GM18505 (cell line): ENCODE results near the gene WDR86.

Experiments
- ATAC-seq: cut with Tn5 transposase; IDR thresholded peaks from one replicate; pipeline ENCODE4 v1.9.1; 2021; ENCODE audit not compliant: unreplicated experiment
- POLR2A ChIP-seq: IDR thresholded peaks from 4 replicates; pipeline ENCODE4 v1.6.1; 2011; ENCODE audit warnings: borderline replicate concordance; ENCODE audit not compliant: insufficient read depth, insufficient read length; ENCODE audit errors: extremely low read depth

WDR86 gene

DNA sequence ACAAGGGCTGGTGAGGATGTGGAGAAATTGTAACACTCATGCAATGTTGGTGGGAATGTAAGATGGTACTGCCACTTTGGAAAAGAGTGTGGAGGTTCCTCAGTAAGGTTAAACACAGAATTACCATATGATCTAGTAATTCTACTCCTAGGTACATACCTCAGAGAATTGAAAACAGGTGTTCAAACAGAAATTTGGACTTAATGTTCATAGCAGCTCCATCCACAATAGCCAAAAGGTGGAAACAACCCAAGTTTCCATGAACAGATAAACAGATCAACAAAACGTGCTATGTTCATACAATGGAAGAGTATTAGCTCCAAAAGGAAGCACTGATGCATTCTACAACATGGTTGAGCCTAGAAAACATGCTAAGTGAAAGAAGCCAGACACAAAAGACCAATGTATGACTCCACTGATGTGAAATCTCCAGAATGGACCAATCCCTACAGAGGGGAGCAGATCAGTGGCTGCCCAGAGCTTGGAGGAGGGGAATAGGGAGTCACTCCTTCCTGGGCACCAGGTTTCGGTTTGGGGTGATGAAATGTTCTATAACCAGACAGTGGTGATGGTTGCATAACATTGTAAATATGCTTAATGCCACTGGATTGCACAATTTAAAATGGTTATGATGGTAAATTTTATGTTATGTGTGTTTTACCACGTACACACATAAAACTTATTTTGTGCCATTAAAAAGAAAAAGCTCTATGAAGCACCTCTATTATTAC is 5.7 kb upstream of the WDR86 start:
- TF ChIP-seq POLR2A: no peak
- no peak for ATAC-seq

DNA sequence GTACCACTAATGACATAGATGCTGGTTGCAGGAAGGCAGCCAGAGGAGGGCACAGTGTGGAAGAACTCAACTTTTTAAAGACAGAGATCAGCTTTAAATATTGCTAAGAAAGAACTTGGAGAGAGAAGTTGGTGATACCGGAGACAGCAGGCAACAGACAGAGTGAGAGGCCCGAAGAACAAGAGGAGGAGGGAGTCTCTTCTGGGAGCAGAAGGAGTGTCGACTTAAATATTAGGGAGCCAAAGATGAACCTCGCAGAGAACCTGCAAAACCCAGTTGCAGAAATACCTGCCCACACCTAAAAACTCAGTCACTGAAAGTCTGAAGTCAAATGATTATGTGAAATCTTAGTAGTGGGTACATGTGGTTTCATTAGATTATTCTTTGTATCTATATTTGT is 3.4 kb upstream of the WDR86 start:
- no peak for TF ChIP-seq POLR2A
- no peak for ATAC-seq

- TF ChIP-seq POLR2A: no peak
- ATAC-seq: no peak
Measured at GRCh38 chr7:151412318-151412717, 2.5 kb upstream of the WDR86 start.

DNA sequence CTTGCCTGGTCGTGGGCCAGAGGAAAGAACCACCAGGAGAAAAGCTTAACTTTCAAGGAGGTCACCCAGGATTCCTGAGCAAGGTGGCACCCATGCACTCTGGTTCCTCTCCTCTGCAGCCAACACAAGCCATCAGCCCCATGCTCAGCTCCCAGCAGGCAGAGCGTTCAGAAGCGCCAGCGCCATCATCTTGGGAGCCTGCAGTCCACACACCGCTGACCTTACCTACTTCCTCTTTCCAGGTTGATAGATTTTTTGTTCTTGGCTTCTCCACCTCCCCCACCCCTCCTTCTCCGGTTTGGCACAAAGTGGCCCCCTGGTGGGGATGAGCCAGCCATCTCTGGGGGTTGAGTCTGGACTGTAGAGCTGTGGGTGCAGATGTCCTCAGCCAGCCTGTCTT is 1.7 kb upstream of the WDR86 start:
- no peak for ATAC-seq

DNA sequence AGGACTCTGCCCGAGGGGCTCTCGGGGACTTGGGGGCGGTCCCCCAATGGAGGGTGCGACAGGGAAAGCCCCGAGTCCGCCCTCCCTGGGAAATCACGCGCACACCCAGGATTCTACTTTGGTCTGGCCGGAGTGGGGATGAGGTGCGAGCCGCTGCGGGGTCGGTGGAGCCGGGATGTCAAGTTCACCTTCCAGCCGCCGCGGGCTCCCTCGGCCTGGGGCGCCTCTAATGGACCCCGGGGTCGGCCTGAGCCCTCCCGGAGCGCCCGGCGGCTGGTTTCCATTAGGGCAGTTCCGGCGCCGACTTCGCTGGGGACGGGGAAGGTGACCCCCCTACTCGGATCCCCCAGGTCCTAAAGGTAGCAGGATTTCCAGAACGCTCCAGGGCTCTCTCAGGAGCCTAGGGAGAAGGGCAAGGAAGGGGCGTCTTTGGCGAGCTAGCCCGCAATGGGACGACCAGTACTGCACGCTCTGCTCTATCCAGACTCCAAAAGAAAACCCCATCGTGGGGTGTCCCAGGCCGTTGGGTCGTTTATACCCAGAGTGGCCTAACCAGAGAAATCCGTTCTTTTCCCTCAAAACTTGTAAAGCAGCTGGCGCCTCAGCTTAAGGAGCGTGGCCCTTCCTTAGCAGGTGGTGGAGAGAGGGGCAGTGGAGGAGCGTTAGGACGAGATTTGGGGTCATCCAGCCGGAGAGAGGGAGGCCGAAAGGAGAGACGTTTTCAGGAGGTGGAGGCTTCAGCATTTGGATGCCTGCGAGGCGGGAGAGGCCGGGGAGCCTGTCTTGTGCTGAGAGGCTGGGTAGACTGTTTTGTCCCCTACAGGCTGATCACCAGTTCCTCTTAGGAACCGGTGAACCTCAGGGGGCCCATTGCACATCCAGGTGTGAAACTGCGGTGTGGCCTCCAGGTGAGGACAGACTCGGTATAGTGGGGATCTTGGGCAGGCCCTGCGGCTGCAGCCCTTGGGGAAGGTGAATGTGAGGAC is 860 bp upstream of the WDR86 start:
- no peak for TF ChIP-seq POLR2A
- ATAC-seq: no peak

More for the DNA sequence above, 1.7 kb upstream of the WDR86 start:
- no peak for TF ChIP-seq POLR2A

DNA sequence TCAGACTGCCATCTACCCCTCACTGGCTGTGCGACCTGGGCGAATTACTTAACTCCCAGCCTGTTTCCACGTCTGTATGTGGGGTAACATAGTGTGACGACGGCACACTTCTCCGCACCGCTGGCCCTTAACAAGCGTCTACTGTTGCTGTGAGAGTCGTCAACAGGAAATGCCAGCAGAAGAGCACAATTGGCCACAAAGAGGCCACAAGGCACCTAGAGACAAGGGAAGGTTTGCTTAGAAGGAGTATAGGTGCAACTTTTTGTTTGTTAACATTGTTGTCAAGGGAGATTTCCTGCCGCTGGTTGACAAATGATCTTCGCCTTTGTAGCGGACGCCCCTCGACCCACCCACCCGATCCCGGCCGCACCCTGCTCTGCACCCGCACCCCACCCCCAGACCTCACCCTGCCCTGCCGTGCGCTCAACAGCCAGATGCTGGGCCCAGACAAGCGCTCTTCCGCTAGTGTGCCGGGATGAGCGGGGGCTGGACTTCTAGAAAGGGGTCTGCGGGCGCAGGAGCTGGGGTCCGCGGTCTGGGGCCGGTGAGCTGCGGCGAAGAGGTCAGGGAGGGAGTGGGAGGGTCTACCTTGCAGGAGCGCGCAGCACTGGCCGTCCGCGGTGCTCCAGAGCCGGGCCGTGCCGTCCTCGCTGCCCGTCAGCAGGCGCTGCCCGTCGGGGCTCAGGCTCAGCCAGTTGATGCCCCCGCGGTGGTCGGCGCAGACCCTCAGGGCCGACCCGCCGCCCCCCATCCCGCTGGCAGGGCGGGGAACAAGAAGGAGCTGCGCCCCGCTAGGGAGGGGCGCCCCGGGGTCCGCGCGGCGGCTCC is 785 bp downstream of the WDR86 start:
- ATAC-seq: no peak
- no peak for TF ChIP-seq POLR2A

DNA sequence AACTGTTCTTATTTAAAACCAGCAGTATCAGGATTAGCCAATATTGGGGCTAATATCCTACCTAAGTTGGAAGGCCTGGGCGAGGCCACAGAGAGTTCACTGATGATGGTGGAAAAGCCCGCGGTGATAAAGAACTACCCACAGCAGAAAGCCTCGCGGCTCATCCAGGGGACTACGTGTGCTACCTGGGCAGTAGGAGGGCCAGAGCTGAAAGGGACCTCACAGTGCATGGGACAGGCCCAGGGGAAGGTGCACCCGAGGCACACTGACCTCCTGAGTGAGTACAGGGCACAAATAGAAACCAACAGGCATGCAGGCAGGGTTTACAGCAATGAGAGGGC is 1.4 kb downstream of the WDR86 start:
- ATAC-seq: no peak
- TF ChIP-seq POLR2A: no peak

GRCh38 chr7:151406886-151407583 is 2.8 kb downstream of the WDR86 start:
- no peak for TF ChIP-seq POLR2A
- ATAC-seq: no peak

DNA sequence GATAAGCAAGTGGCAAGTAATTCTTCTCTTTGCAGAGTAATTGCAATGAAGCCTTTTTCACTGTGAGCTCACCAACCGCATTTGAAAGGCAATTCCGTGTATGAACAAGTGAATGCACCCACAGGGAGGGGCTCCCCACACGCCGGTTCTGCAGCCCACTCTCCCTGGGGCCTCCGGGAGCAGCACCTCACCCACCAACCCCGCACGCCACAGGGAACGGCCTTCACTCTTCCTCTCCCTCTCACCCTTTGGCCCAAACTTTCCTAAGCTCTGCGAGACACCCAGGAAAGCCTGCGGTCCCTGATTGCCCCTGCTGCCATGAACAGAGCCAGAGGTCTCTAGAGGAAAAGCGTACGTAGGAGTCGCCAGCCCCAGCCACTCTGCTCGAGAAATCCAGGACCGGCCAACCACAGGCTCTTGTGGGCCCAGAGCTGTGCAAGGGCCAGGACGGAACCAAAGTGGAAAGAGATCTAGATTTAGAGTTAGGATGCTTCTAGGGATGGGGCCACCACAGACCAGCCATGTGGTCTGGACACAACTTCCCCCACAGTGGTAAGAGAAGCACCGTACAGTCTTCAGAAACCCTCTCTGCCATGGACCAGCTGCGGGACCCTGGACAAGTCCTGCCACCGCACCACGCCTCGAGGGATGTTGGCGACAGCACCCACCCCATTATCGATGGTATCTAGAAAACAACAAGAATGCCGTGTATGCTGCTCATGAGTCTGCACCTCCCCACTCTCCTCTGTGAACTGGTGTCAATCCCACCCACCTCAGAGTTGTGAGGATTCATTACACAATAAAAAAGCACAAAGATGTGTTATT is 3.6 kb downstream of the WDR86 start:
- TF ChIP-seq POLR2A: no peak
- no peak for ATAC-seq

DNA sequence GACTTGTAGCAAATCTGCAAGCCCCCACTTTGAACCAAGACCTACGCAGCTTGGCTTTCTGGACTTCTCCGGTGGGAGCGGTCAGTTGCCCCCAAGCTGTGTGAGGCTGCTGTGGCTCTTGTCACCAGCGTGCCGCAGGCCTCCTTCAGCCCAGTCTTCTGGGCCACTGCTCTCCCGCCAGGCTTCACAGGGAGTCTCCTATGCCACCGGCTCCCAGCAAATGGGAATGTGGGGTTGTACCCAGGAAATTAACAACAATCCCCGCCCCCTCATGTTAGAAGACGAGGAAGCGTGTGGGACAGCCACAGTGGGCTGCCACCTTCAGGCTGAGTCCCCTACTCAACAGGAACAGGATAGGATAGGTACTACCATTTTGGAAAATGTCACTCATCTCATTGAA is 4.2 kb downstream of the WDR86 start:
- ATAC-seq: no peak

DNA sequence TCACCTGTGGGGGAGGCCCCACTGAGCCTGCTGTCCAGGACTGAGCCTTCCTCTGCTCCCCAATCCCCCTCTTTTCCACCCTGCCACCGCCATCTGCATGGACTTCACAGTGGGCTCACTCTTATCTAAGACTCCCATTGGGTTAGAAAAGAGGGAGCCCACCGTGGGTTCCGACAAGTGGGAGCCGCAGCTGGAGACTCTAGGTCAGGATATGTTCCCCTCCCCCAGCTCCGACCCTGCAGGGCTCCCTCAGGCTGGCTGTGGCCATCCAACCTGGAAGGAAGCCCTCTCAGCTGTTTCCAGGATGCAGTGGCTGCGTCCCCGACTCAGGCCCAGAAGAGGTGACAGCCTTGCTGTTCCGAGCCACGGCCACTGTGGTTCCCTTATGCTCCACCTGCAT is 4.8 kb downstream of the WDR86 start:
- no peak for ATAC-seq
- TF ChIP-seq POLR2A: no peak

More for the DNA sequence above, 4.2 kb downstream of the WDR86 start:
- no peak for TF ChIP-seq POLR2A
